ENCODE measurements around the gene HINT3. TPM values are rescaled to one million over a fixed set of nuclear protein-coding genes. Genes with fewer than 3 reads are reported as not detected.
A peak's percentile ranks its signal among the peaks of the same experiment; 100 is the strongest.

The HINT3 gene
- total RNA-seq, 2 donors from 2014 or later = 13.0 to 16.4 TPM

GRCh38 chr6:125991653-125992052 lies 35.1 kb downstream of the HINT3 start:
- H3K9ac ChIP-seq (ENCODE audit: extremely low read depth, low read length, poor library complexity, severe bottlenecking) = no peak overlapping the region
- no peaks in the 10 kb centered on the region for H3K36me3 ChIP-seq (ENCODE audit: control insufficient read depth, insufficient read depth, low read length)
- no peaks in the 10 kb centered on the region for H3K27me3 ChIP-seq (ENCODE audit: control insufficient read depth, insufficient read depth, low read length, poor library complexity, severe bottlenecking)
- TF ChIP-seq CTCF (conservative IDR thresholded peaks at IDR 0.05) = no peak
- DNase-seq = no peak
- Mint-ChIP-seq H3K4me1 (peaks cover 13% of the 10 kb centered on the region), H3K4me3 (no peak overlapping the region), H3K27ac (no peak overlapping the region), H3K36me3 (ENCODE audit: low read depth) (peaks cover 3% of the 10 kb centered on the region), H3K9me3 (no peaks in the 10 kb centered on the region), H3K27me3 (ENCODE audit: insufficient read depth) (no peaks in the 10 kb centered on the region)
- no peak overlapping the region for H3K27ac ChIP-seq (ENCODE audit: low read depth, low read length)
- no peaks in the 10 kb centered on the region for H3K4me1 ChIP-seq (ENCODE audit: control insufficient read depth, insufficient read depth, low read length)
- H3K9me3 ChIP-seq (ENCODE audit: control insufficient read depth, low read length) = no peaks in the 10 kb centered on the region
- WGBS, 2 experiments (ENCODE audit: insufficient coverage in 1 of 2, insufficient read length in 1 of 2) = no CpG with 5 or more reads among the region's 1 CpG
- H3K4me3 ChIP-seq (ENCODE audit: low read length) = no peak overlapping the region

- Mint-ChIP-seq H3K36me3 (ENCODE audit: low read depth) (peaks cover 19% of the 10 kb centered on the region), H3K9me3 (no peaks in the 10 kb centered on the region), H3K4me3 (no peak overlapping the region), H3K27ac (no peak overlapping the region), H3K4me1 (peaks cover 9% of the 10 kb centered on the region), H3K27me3 (ENCODE audit: insufficient read depth) (no peaks in the 10 kb centered on the region)
- DNase-seq = no peak
- H3K36me3 ChIP-seq (ENCODE audit: control insufficient read depth, insufficient read depth, low read length) = peaks cover 27% of the 10 kb centered on the region
- 90 to 100% methylated on average over 1 to 5 of the region's 5 CpGs for WGBS, 2 experiments (ENCODE audit: insufficient coverage in 1 of 2, insufficient read length in 1 of 2)
- no peaks in the 10 kb centered on the region for H3K27me3 ChIP-seq (ENCODE audit: control insufficient read depth, insufficient read depth, low read length, poor library complexity, severe bottlenecking)
- TF ChIP-seq CTCF (conservative IDR thresholded peaks at IDR 0.05) = no peak
- no peak overlapping the region for H3K27ac ChIP-seq (ENCODE audit: low read depth, low read length)
- no peak overlapping the region for H3K9ac ChIP-seq (ENCODE audit: extremely low read depth, low read length, poor library complexity, severe bottlenecking)
- H3K9me3 ChIP-seq (ENCODE audit: control insufficient read depth, low read length) = no peaks in the 10 kb centered on the region
- H3K4me1 ChIP-seq (ENCODE audit: control insufficient read depth, insufficient read depth, low read length) = no peaks in the 10 kb centered on the region
- no peak overlapping the region for H3K4me3 ChIP-seq (ENCODE audit: low read length)
Measured at GRCh38 chr6:125994670-125995488, 38.3 kb downstream of the HINT3 start.

- no peaks in the 10 kb centered on the region for H3K27me3 ChIP-seq (ENCODE audit: control insufficient read depth, insufficient read depth, low read length, poor library complexity, severe bottlenecking)
- Mint-ChIP-seq H3K4me3 (no peak overlapping the region), H3K27me3 (ENCODE audit: insufficient read depth) (no peaks in the 10 kb centered on the region), H3K36me3 (ENCODE audit: low read depth) (peaks cover 24% of the 10 kb centered on the region), H3K27ac (no peak overlapping the region), H3K4me1 (peaks cover 5% of the 10 kb centered on the region), H3K9me3 (no peaks in the 10 kb centered on the region)
- H3K9me3 ChIP-seq (ENCODE audit: control insufficient read depth, low read length) = no peaks in the 10 kb centered on the region
- 34 to 86% methylated on average over 1 to 8 of the region's 8 CpGs for WGBS, 2 experiments (ENCODE audit: insufficient coverage in 1 of 2, insufficient read length in 1 of 2)
- TF ChIP-seq CTCF (conservative IDR thresholded peaks at IDR 0.05) = peak; percentile 95
- no peaks in the 10 kb centered on the region for H3K4me1 ChIP-seq (ENCODE audit: control insufficient read depth, insufficient read depth, low read length)
- H3K27ac ChIP-seq (ENCODE audit: low read depth, low read length) = no peak overlapping the region
- H3K9ac ChIP-seq (ENCODE audit: extremely low read depth, low read length, poor library complexity, severe bottlenecking) = no peak overlapping the region
- H3K4me3 ChIP-seq (ENCODE audit: low read length) = no peak overlapping the region
- peaks cover 38% of the 10 kb centered on the region for H3K36me3 ChIP-seq (ENCODE audit: control insufficient read depth, insufficient read depth, low read length)
- peak; percentile 86 for DNase-seq
Measured at GRCh38 chr6:125995972-125996580, 39.5 kb downstream of the HINT3 start.

Measured in endodermal cell (in vitro differentiated cells).